AG04449 (cell line): Measurements from ENCODE around the gene BCAS1.
"Not testable (repeated sequence)": the region's sequence is repeated elsewhere in the genome, so short reads cannot be mapped to it uniquely, and the experiment has no call there.

Experiments
- CTCF ChIA-PET: fragments of 350-600 bp; formaldehyde crosslinking; extraction: SDS; loops from one replicate; lab custom pipeline; 2021; ENCODE audit warnings: antibody characterized with exemption; lab: Yijun Ruan, JAX
- POLR2A ChIA-PET: fragments of 400-600, 350-600 bp; formaldehyde crosslinking; extraction: SDS; loops from one replicate; lab custom pipeline; 2020; ENCODE audit warnings: antibody characterized with exemption, inconsistent platforms; lab: Yijun Ruan, JAX
- DNase-seq: peaks from one replicate; pipeline ENCODE4 v3.0.0-alpha.2; 2010; ENCODE audit warnings: low read depth, low spot score
- H3K4me3 ChIP-seq: 2 replicates; pipeline ENCODE4 v1.5.1; 2011; ENCODE audit warnings: low read depth, mild to moderate bottlenecking, control low read depth, low read length
- CTCF ChIP-seq: IDR thresholded peaks from one replicate; pipeline ENCODE4 v1.5.1; 2011; ENCODE audit warnings: mild to moderate bottlenecking, moderate library complexity, low read length, control low read depth, inconsistent platforms; ENCODE audit not compliant: insufficient read depth; ENCODE audit errors: missing control alignments

The BCAS1 gene

DNA sequence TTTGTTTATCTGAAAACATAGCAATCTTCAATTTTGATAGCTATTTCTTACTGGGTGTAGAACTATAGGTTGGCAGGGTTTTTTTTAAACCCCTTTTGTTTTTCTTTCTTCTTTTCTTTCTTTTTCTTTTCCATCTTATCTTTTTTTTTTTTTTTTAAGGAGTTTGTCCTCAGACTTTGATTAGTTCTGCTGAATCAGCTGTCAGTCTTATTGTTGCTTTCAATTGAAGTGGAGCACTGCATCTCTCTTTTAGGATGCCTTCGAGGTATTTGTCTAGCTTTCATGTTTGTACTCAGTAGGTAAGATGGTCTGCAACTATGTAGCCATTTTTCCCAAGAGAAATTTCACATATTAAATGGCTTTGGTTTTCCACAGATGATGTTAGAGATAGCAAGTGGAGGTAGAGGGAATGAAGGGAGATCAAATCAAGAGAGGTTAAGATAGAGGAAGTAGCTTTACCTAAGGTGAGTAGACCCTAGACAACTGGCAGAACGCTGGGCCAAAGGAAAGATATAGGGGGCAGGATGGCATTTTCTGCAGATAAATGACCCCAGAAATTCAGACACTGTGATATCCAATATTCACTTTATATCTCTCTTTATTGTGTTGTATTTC lies 137.1 kb downstream of the BCAS1 start:
- no peak for TF ChIP-seq CTCF
- no peak overlapping the region for H3K4me3 ChIP-seq
- POLR2A ChIA-PET: no interaction called here
- no peak for DNase-seq
- CTCF ChIA-PET: interaction anchor here (1.1 to 19.2 kb wide), 5 partner anchors 8 to 355 kb away, joined by 3 to 170 read pairs (median 6); no protein-coding TSS in a partner anchor

GRCh38 chr20:53932655-53933192 lies 137.7 kb downstream of the BCAS1 start:
- POLR2A ChIA-PET, H3K4me3 ChIP-seq, DNase-seq: not testable (repeated sequence)
- CTCF ChIA-PET: interaction anchor here (1.2 to 19.2 kb wide), 5 partner anchors 7 to 355 kb away, joined by 6 to 170 read pairs (median 22); no protein-coding TSS in a partner anchor

DNA sequence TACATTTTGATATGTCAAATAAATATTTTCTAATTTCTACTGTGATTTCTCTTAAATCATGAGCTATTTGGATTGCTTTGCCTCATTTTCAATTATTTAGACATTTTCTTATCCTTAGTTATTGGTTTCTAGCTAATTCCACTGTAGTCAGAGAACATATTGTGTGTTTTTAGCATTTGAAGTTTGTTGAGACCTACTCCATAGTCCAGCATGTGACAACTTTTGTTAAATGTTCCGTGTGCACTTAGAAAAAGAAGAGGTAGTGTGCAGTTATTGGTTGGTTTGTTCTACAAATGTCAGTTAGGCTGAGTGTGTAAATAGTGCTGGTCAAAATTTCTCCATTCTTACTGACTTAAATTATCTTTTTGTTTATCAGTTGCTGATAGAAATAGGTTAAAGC lies 138.8 kb downstream of the BCAS1 start:
- CTCF ChIA-PET: interaction anchor here (1.0 to 19.2 kb wide), 4 partner anchors 9 to 353 kb away, joined by 3 to 170 read pairs (median 12); no protein-coding TSS in a partner anchor
- POLR2A ChIA-PET: interaction anchor here (0.6 kb wide), 1 partner anchor 207 kb away, joined by 3 read pairs; no protein-coding TSS in a partner anchor
- TF ChIP-seq CTCF: no peak
- no peak overlapping the region for H3K4me3 ChIP-seq
- DNase-seq: no peak

GRCh38 chr20:53930651-53931504 lies 139.5 kb downstream of the BCAS1 start:
- TF ChIP-seq CTCF: no peak
- CTCF ChIA-PET: interaction anchor here (0.9 to 19.2 kb wide), 5 partner anchors 9 to 353 kb away, joined by 3 to 170 read pairs (median 3); no protein-coding TSS in a partner anchor
- POLR2A ChIA-PET: interaction anchor here (0.6 kb wide), 1 partner anchor 207 kb away, joined by 3 read pairs; no protein-coding TSS in a partner anchor
- DNase-seq: no peak
- H3K4me3 ChIP-seq: no peak overlapping the region

GRCh38 chr20:53929974-53930650 lies 140.3 kb downstream of the BCAS1 start:
- TF ChIP-seq CTCF: no peak
- H3K4me3 ChIP-seq: no peak overlapping the region
- no peak for DNase-seq
- CTCF ChIA-PET: interaction anchor here (0.9 to 19.2 kb wide), 5 partner anchors 10 to 352 kb away, joined by 3 to 170 read pairs (median 3); no protein-coding TSS in a partner anchor
- POLR2A ChIA-PET: no interaction called here

DNA sequence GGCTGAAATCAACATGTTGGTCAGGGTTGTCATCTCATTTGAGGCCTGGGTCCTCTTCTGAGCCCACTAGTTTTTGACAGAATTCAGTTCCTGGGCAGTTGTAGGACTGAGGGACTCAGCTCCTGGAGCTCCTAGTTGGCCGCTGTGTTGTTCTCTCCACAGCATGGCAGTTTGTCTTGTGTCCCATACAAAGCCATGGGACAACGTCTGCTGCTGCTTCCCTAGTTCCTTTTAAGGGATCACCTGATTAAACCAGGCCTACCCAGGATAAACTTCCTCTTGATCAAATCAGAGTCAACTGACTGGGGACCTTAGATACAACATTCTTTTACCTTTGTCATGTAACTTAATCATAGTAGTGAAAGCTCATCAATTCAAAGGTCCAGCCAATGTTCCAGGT lies 141.0 kb downstream of the BCAS1 start:
- no peak for TF ChIP-seq CTCF
- no peak for DNase-seq
- CTCF ChIA-PET: interaction anchor here (1.2 to 19.2 kb wide), 3 partner anchors 10 to 17 kb away, joined by 3 to 170 read pairs (median 7); no protein-coding TSS in a partner anchor
- POLR2A ChIA-PET: interaction anchor here (0.7 kb wide), 1 partner anchor 28 kb away, joined by 3 read pairs; no protein-coding TSS in a partner anchor
- H3K4me3 ChIP-seq: no peak overlapping the region
